HEK293 (cell line): Measurements from ENCODE around the gene MED15.

Source experiments
- GFI1B ChIP-seq: fragments of 450-650 bp; formaldehyde crosslinking; IDR thresholded peaks from 2 replicates; pipeline ENCODE4 v1.5.1; 2016; ENCODE audit warnings: missing biosample characterization, missing genetic modification characterization
- GLIS2 ChIP-seq: fragments of 450-650 bp; formaldehyde crosslinking; IDR thresholded peaks from 2 replicates; pipeline ENCODE4 v1.5.1; 2016; ENCODE audit warnings: missing biosample characterization, missing genetic modification characterization
- KLF8 ChIP-seq: fragments of 450-650 bp; formaldehyde crosslinking; IDR thresholded peaks from 2 replicates; pipeline ENCODE4 v1.5.1; 2016; ENCODE audit warnings: missing biosample characterization, missing genetic modification characterization
- RBAK ChIP-seq: fragments of 450-650 bp; formaldehyde crosslinking; IDR thresholded peaks from 2 replicates; pipeline ENCODE4 v1.5.1; 2016; ENCODE audit warnings: missing biosample characterization, missing genetic modification characterization
- WT1 ChIP-seq: fragments of 450-650 bp; formaldehyde crosslinking; IDR thresholded peaks from 2 replicates; pipeline ENCODE4 v1.5.1; 2016; ENCODE audit warnings: missing biosample characterization, missing genetic modification characterization
- ZBTB48 ChIP-seq: fragments of 450-650 bp; formaldehyde crosslinking; IDR thresholded peaks from 2 replicates; pipeline ENCODE4 v1.5.1; 2016; ENCODE audit warnings: missing biosample characterization, missing genetic modification characterization
- ZBTB8A ChIP-seq: fragments of 450-650 bp; formaldehyde crosslinking; IDR thresholded peaks from 2 replicates; pipeline ENCODE4 v1.5.1; 2016; ENCODE audit warnings: missing biosample characterization, missing genetic modification characterization
- ZNF114 ChIP-seq: fragments of 450-650 bp; formaldehyde crosslinking; IDR thresholded peaks from 2 replicates; pipeline ENCODE4 v1.5.0; 2017; ENCODE audit warnings: missing biosample characterization, missing genetic modification characterization
- ZNF184 ChIP-seq: fragments of 450-650 bp; IDR thresholded peaks from 2 replicates; pipeline ENCODE4 v1.5.1; 2018; ENCODE audit warnings: missing biosample characterization, mild to moderate bottlenecking, missing genetic modification characterization
- ZNF202 ChIP-seq: fragments of 450-650 bp; formaldehyde crosslinking; IDR thresholded peaks from 2 replicates; pipeline ENCODE4 v1.5.1; 2016; ENCODE audit warnings: missing biosample characterization, missing genetic modification characterization, borderline replicate concordance
- ZNF292 ChIP-seq: fragments of 450-650 bp; formaldehyde crosslinking; IDR thresholded peaks from 2 replicates; pipeline ENCODE4 v1.5.1; 2016; ENCODE audit warnings: low read depth, missing biosample characterization, missing genetic modification characterization, borderline replicate concordance
- ZNF311 ChIP-seq: fragments of 450-650 bp; formaldehyde crosslinking; IDR thresholded peaks from 2 replicates; pipeline ENCODE4 v1.5.1; 2017; ENCODE audit warnings: missing biosample characterization, missing genetic modification characterization, borderline replicate concordance
- ZNF324 ChIP-seq: fragments of 450-650 bp; formaldehyde crosslinking; IDR thresholded peaks from 2 replicates; pipeline ENCODE4 v1.5.1; 2016; ENCODE audit warnings: missing biosample characterization, missing genetic modification characterization
- ZNF391 ChIP-seq: fragments of 450-650 bp; formaldehyde crosslinking; IDR thresholded peaks from 2 replicates; pipeline ENCODE4 v1.5.1; 2016; ENCODE audit warnings: low read depth, missing biosample characterization, missing genetic modification characterization, borderline replicate concordance
- ZNF433 ChIP-seq: fragments of 450-650 bp; formaldehyde crosslinking; IDR thresholded peaks from 2 replicates; pipeline ENCODE4 v1.5.1; 2016; ENCODE audit warnings: missing biosample characterization, missing genetic modification characterization, low read depth
- ZNF48 ChIP-seq: fragments of 450-650 bp; formaldehyde crosslinking; IDR thresholded peaks from 2 replicates; pipeline ENCODE4 v1.5.1; 2016; ENCODE audit warnings: missing biosample characterization, missing genetic modification characterization
- ZNF521 ChIP-seq: fragments of 450-650 bp; formaldehyde crosslinking; IDR thresholded peaks from 2 replicates; pipeline ENCODE4 v1.5.1; 2017; ENCODE audit warnings: missing biosample characterization, mild to moderate bottlenecking, missing genetic modification characterization
- ZNF629 ChIP-seq: fragments of 450-650 bp; formaldehyde crosslinking; IDR thresholded peaks from 2 replicates; pipeline ENCODE4 v1.5.1; 2017; ENCODE audit warnings: missing biosample characterization, missing genetic modification characterization
- ZNF654 ChIP-seq: fragments of 450-650 bp; formaldehyde crosslinking; IDR thresholded peaks from 2 replicates; pipeline ENCODE4 v1.5.1; 2016; ENCODE audit warnings: low read depth, missing biosample characterization, missing genetic modification characterization
- ZNF747 ChIP-seq: fragments of 450-650 bp; formaldehyde crosslinking; IDR thresholded peaks from 2 replicates; pipeline ENCODE4 v1.5.1; 2016; ENCODE audit warnings: missing biosample characterization, missing genetic modification characterization
- ZNF791 ChIP-seq: fragments of 450-650 bp; formaldehyde crosslinking; IDR thresholded peaks from 2 replicates; pipeline ENCODE4 v1.5.1; 2016; ENCODE audit warnings: missing biosample characterization, missing genetic modification characterization
- ZNF792 ChIP-seq: fragments of 450-650 bp; formaldehyde crosslinking; IDR thresholded peaks from 2 replicates; pipeline ENCODE4 v1.5.1; 2016; ENCODE audit warnings: missing biosample characterization, missing genetic modification characterization
- ZNF830 ChIP-seq: fragments of 450-650 bp; IDR thresholded peaks from 2 replicates; pipeline ENCODE4 v1.5.0; 2018; ENCODE audit warnings: missing biosample characterization, missing genetic modification characterization, low read depth, mild to moderate bottlenecking, moderate library complexity
- ZSCAN23 ChIP-seq: fragments of 450-650 bp; formaldehyde crosslinking; IDR thresholded peaks from 2 replicates; pipeline ENCODE4 v1.5.1; 2016; ENCODE audit warnings: missing biosample characterization, missing genetic modification characterization
- TF ChIP-seq, protein P1 (sequence below): fragments of 450-650 bp; formaldehyde crosslinking; IDR thresholded peaks from 2 replicates; pipeline ENCODE4 v1.5.1; 2016; ENCODE audit warnings: missing biosample characterization, missing genetic modification characterization
- TF ChIP-seq, protein P2 (sequence below): fragments of 450-650 bp; formaldehyde crosslinking; IDR thresholded peaks from 2 replicates; pipeline ENCODE4 v1.5.1; 2016; ENCODE audit warnings: missing biosample characterization, missing genetic modification characterization
- TF ChIP-seq, protein P3 (sequence below): fragments of 450-650 bp; formaldehyde crosslinking; IDR thresholded peaks from 2 replicates; pipeline ENCODE4 v1.5.1; 2016; ENCODE audit warnings: missing biosample characterization, missing genetic modification characterization
- TF ChIP-seq, protein P4 (sequence below): fragments of 450-650 bp; formaldehyde crosslinking; IDR thresholded peaks from 2 replicates; pipeline ENCODE4 v1.5.1; 2016; ENCODE audit warnings: missing biosample characterization, missing genetic modification characterization, low read depth
- TF ChIP-seq, protein P5 (sequence below): fragments of 450-650 bp; formaldehyde crosslinking; IDR thresholded peaks from 2 replicates; pipeline ENCODE4 v1.5.1; 2016; ENCODE audit warnings: missing biosample characterization, missing genetic modification characterization
- TF ChIP-seq, protein P6 (sequence below): fragments of 450-650 bp; formaldehyde crosslinking; IDR thresholded peaks from 2 replicates; pipeline ENCODE4; 2016; ENCODE audit warnings: missing biosample characterization, missing genetic modification characterization

Gene MED15

DNA sequence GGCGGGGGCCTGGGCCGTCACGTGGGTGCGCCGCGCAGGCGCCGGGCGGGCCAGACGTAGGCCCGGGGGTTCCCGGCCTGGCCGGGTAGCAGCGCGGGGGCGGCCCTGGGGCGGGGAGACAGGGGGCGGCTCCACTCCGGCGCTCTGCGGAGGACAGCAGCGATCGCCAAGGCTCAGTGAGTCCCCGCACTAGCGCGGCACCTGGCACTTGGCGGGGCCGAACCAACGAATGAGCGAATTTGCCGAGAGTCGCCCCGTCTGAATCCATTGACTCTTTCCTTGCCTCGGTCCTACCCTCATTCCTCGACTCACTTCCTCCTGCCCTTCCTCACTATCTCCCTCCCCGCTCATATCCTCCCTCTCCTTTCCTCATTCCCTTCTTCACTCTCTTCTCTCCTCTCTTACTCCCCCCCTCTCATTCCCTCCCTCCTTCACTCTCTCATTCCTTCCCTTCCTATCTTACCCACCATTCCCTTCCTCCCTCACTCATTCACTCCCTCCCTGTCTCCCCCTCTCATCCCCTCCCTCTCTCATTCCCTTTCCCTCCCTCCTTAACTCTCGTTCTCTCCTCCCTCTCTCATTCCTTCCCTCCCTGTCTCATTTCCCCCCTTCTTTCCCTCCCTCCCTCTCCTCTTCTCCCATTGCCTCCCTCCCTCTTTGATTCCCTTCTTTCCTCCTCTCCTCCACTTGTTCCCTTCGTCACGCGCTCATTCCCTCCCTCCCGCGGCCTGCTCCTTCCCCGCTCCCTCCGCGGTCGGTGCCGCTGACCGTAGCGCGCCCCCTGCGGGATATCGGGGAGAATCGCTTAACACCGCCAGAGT is 11.3 kb upstream of the MED15 start (continued):
- TF ChIP-seq ZNF521 (tag by site-specific recombination) (no peak), KLF8 (tag by site-specific recombination) (peak; percentile 98), ZNF654 (tag by site-specific recombination) (peak; percentile 53; the same call in 1 of the 2 replicates), ZNF114 (tag by site-specific recombination) (no peak), ZBTB8A (tag by site-specific recombination) (peak; percentile 64), ZNF202 (tag by site-specific recombination) (no peak), ZBTB48 (tag by site-specific recombination) (peak; percentile 96), ZNF324 (tag by site-specific recombination) (peak; percentile 98), ZNF48 (tag by site-specific recombination) (no peak), ZNF792 (0 out of 2 replicates have a peak, but pooled peaks have one; percentile 89), ZSCAN23 (tag by site-specific recombination) (peak; percentile 98; the same call in 1 of the 2 replicates), ZNF791 (tag by site-specific recombination) (peak; percentile 84; the same call in 1 of the 2 replicates), ZNF629 (tag by site-specific recombination) (peak; percentile 85), ZNF292 (tag by site-specific recombination) (no peak), GFI1B (no peak), ZNF747 (tag by site-specific recombination) (no peak), WT1 (tag by site-specific recombination) (peak; percentile 98), ZNF391 (tag by site-specific recombination) (peak; percentile 98), RBAK (tag by site-specific recombination) (no peak), ZNF184 (tag by site-specific recombination) (no peak), ZNF830 (tag by site-specific recombination) (no peak), ZNF311 (tag by site-specific recombination) (no peak), ZNF433 (tag by site-specific recombination) (no peak), GLIS2 (peak; percentile 70)
- TF ChIP-seq, protein P1, sequence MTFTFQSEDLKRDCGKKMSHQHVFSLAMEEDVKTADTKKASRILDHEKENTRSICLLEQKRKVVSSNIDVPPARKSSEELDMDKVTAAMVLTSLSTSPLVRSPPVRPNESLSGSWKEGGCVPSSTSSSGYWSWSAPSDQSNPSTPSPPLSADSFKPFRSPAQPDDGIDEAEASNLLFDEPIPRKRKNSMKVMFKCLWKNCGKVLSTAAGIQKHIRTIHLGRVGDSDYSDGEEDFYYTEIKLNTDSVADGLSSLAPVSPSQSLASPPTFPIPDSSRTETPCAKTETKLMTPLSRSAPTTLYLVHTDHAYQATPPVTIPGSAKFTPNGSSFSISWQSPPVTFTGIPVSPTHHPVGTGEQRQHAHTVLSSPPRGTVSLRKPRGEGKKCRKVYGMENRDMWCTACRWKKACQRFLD (tag by site-specific recombination), result peak; percentile 86
- TF ChIP-seq, protein P2, sequence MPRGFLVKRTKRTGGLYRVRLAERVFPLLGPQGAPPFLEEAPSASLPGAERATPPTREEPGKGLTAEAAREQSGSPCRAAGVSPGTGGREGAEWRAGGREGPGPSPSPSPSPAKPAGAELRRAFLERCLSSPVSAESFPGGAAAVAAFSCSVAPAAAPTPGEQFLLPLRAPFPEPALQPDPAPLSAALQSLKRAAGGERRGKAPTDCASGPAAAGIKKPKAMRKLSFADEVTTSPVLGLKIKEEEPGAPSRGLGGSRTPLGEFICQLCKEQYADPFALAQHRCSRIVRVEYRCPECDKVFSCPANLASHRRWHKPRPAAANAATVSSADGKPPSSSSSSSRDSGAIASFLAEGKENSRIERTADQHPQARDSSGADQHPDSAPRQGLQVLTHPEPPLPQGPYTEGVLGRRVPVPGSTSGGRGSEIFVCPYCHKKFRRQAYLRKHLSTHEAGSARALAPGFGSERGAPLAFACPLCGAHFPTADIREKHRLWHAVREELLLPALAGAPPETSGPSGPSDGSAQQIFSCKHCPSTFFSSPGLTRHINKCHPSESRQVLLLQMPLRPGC (tag by site-specific recombination), result peak; percentile 95
- TF ChIP-seq, protein P3, sequence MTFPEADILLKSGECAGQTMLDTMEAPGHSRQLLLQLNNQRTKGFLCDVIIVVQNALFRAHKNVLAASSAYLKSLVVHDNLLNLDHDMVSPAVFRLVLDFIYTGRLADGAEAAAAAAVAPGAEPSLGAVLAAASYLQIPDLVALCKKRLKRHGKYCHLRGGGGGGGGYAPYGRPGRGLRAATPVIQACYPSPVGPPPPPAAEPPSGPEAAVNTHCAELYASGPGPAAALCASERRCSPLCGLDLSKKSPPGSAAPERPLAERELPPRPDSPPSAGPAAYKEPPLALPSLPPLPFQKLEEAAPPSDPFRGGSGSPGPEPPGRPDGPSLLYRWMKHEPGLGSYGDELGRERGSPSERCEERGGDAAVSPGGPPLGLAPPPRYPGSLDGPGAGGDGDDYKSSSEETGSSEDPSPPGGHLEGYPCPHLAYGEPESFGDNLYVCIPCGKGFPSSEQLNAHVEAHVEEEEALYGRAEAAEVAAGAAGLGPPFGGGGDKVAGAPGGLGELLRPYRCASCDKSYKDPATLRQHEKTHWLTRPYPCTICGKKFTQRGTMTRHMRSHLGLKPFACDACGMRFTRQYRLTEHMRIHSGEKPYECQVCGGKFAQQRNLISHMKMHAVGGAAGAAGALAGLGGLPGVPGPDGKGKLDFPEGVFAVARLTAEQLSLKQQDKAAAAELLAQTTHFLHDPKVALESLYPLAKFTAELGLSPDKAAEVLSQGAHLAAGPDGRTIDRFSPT (tag by site-specific recombination), result peak; percentile 66; the same call in 1 of the 2 replicates
- TF ChIP-seq, protein P4, sequence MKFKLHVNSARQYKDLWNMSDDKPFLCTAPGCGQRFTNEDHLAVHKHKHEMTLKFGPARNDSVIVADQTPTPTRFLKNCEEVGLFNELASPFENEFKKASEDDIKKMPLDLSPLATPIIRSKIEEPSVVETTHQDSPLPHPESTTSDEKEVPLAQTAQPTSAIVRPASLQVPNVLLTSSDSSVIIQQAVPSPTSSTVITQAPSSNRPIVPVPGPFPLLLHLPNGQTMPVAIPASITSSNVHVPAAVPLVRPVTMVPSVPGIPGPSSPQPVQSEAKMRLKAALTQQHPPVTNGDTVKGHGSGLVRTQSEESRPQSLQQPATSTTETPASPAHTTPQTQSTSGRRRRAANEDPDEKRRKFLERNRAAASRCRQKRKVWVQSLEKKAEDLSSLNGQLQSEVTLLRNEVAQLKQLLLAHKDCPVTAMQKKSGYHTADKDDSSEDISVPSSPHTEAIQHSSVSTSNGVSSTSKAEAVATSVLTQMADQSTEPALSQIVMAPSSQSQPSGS, result no peak
- TF ChIP-seq, protein P5, sequence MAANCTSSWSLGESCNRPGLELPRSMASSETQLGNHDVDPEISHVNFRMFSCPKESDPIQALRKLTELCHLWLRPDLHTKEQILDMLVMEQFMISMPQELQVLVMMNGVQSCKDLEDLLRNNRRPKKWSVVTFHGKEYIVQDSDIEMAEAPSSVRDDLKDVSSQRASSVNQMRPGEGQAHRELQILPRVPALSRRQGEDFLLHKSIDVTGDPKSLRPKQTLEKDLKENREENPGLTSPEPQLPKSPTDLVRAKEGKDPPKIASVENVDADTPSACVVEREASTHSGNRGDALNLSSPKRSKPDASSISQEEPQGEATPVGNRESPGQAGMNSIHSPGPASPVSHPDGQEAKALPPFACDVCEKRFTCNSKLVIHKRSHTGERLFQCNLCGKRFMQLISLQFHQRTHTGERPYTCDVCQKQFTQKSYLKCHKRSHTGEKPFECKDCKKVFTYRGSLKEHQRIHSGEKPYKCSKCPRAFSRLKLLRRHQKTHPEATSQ, result peak; percentile 56
- TF ChIP-seq, protein P6, sequence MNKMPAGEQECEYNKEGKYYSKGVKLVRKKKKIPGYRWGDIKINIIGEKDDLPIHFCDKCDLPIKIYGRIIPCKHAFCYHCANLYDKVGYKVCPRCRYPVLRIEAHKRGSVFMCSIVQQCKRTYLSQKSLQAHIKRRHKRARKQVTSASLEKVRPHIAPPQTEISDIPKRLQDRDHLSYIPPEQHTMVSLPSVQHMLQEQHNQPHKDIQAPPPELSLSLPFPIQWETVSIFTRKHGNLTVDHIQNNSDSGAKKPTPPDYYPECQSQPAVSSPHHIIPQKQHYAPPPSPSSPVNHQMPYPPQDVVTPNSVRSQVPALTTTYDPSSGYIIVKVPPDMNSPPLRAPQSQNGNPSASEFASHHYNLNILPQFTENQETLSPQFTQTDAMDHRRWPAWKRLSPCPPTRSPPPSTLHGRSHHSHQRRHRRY (tag by site-specific recombination), result peak; percentile 97
